ENCODE data around the gene LRRC61.

DNA sequence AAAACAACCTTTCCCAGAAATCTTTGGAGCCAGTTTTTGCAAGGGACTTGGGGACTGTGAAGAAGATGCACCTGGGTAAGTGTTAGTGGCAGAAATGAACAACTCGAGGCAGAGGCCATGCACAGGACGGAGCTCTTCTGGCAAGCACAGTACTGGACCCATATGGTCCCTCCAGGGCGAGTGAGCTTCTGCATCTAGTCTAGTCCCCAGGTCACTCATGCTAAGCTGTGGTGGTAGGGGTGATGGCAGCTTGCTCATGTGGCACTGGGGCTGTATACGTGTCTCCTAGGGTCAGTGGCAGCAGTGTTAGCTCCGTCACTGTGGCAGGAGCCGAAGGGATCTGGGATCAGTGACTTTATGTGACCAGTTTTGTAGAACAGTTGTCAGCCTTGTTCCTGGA, 9.3 kb upstream of the LRRC61 start:
- TF ChIP-seq, protein P1, sequence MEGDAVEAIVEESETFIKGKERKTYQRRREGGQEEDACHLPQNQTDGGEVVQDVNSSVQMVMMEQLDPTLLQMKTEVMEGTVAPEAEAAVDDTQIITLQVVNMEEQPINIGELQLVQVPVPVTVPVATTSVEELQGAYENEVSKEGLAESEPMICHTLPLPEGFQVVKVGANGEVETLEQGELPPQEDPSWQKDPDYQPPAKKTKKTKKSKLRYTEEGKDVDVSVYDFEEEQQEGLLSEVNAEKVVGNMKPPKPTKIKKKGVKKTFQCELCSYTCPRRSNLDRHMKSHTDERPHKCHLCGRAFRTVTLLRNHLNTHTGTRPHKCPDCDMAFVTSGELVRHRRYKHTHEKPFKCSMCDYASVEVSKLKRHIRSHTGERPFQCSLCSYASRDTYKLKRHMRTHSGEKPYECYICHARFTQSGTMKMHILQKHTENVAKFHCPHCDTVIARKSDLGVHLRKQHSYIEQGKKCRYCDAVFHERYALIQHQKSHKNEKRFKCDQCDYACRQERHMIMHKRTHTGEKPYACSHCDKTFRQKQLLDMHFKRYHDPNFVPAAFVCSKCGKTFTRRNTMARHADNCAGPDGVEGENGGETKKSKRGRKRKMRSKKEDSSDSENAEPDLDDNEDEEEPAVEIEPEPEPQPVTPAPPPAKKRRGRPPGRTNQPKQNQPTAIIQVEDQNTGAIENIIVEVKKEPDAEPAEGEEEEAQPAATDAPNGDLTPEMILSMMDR (IDR thresholded peaks at IDR 0.05): no peak
- TF ChIP-seq POLR2A (IDR thresholded peaks at IDR 0.05): no peak

Measured in sigmoid colon (tissue), 3 donors.